Mucosa of descending colon (tissue), 3 donors: Measurements from ENCODE around the gene ERBB2. TPM values are rescaled to one million over a fixed set of nuclear protein-coding genes. Genes with fewer than 3 reads are reported as not detected.

Source experiments
- ATAC-seq: fragments of 200-7000 bp; cut with Tn5 transposase; one replicate; pipeline ENCODE4 v1.9.1; 2020; ENCODE audit warnings: mild to moderate bottlenecking, moderate library complexity
- DNase-seq, 3 donors: peaks; one replicate each; pipeline ENCODE4 v3.0.0-alpha.2; 2020
- H3K36me3 ChIP-seq: fragments of 200-600 bp; one replicate; pipeline ENCODE4 v1.8.0; 2021; ENCODE audit warnings: low read depth, mild to moderate bottlenecking
- H3K4me1 ChIP-seq: fragments of 200-600 bp; one replicate; pipeline ENCODE4 v1.8.0; 2021; ENCODE audit warnings: low read depth, mild to moderate bottlenecking
- H3K4me3 ChIP-seq: fragments of 200-600 bp; one replicate; pipeline ENCODE4 v1.8.0; 2021; ENCODE audit warnings: mild to moderate bottlenecking
- H3K9me3 ChIP-seq: fragments of 200-600 bp; one replicate; pipeline ENCODE4 v1.8.0; 2021; ENCODE audit warnings: mild to moderate bottlenecking
- intact Hi-C, 2 donors: fragments of 100-400 bp; cut with DNase I in 1 of 2; cut with micrococcal nuclease in 1 of 2; formaldehyde crosslinking; loops; one replicate each; pipeline versions ENCODE4 v1.11.0 to v1.11.1; 2022; cut with DNase I, micrococcal nuclease
- long read RNA-seq, 2 donors: library from polyadenylated mRNA; unstranded; transcript quantifications; one replicate each; pipeline ENCODE4 v2.0.0, GENCODE V29; 2019 to 2021
- total RNA-seq, 3 donors: library from RNA; stranded (reverse); fragmentation: NEBNext Ultra II Directional in 2 of 3; extraction: Animal tissue kit (Norgen Biotek cat#: 25700) in 2 of 3; gene quantifications; one replicate each; pipeline versions ENCODE4 v1.2.1 to v1.2.4, GENCODE V29; 2021 to 2023
- TF ChIP-seq, protein P1 (sequence below): fragments of 200-600 bp; IDR thresholded peaks from one replicate; pipeline ENCODE4 v1.8.0; 2022; ENCODE audit warnings: antibody characterized with exemption, mild to moderate bottlenecking
- donor health status: DM: no; HTN: no; CAD: no; lungs with moderate emphysema.
- donor health status: DM: no; HTN: no; CAD: no.
- donor health status: DM: no; HTN: yes; CAD: no.

The ERBB2 gene
- 100 to 1,000 TPM; 104 to 284 (median 161) TPM for total RNA-seq
- long read RNA-seq, donor 1, full-length matches to known transcripts, result 24 of 89 reads
- long read RNA-seq, donor 1, partial matches to known transcripts, result 54 of 89 reads
- long read RNA-seq, donor 1, other reads (novel, unspliced or antisense), result 11 of 89 reads
- long read RNA-seq, donor 2, full-length matches to known transcripts, result 5 of 19 reads
- long read RNA-seq, donor 2, partial matches to known transcripts, result 8 of 19 reads
- long read RNA-seq, donor 2, other reads (novel, unspliced or antisense), result 6 of 19 reads

DNA sequence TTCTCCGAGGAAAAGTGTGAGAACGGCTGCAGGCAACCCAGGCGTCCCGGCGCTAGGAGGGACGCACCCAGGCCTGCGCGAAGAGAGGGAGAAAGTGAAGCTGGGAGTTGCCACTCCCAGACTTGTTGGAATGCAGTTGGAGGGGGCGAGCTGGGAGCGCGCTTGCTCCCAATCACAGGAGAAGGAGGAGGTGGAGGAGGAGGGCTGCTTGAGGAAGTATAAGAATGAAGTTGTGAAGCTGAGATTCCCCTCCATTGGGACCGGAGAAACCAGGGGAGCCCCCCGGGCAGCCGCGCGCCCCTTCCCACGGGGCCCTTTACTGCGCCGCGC, at the start of gene ERBB2:
ERBB2 (plus strand) TSS at position 247 of the 330 bp plus-strand sequence. CDS start 175 bp downstream, outside the sequence.
- intact Hi-C loops, result no loop called here
- peak; percentile 82 for ATAC-seq
- peak; percentile 85 to 87 (median 87) for DNase-seq
- Histone ChIP-seq H3K4me1 (peaks cover 35% of the 10 kb centered on the region), H3K4me3 (peak within 1 kb of the TSS; percentile 92), H3K36me3 (no peaks in the 10 kb centered on the region), H3K9me3 (no peaks in the 10 kb centered on the region)
- TF ChIP-seq, protein P1, sequence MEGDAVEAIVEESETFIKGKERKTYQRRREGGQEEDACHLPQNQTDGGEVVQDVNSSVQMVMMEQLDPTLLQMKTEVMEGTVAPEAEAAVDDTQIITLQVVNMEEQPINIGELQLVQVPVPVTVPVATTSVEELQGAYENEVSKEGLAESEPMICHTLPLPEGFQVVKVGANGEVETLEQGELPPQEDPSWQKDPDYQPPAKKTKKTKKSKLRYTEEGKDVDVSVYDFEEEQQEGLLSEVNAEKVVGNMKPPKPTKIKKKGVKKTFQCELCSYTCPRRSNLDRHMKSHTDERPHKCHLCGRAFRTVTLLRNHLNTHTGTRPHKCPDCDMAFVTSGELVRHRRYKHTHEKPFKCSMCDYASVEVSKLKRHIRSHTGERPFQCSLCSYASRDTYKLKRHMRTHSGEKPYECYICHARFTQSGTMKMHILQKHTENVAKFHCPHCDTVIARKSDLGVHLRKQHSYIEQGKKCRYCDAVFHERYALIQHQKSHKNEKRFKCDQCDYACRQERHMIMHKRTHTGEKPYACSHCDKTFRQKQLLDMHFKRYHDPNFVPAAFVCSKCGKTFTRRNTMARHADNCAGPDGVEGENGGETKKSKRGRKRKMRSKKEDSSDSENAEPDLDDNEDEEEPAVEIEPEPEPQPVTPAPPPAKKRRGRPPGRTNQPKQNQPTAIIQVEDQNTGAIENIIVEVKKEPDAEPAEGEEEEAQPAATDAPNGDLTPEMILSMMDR, result no peak

- TF ChIP-seq, protein P1, result no peak
- ATAC-seq (no peak), DNase-seq (no peak)
- H3K9me3 ChIP-seq, result no peaks in the 10 kb centered on the region
- H3K36me3 ChIP-seq, result no peaks in the 10 kb centered on the region
- H3K4me1 ChIP-seq, result peaks cover 32% of the 10 kb centered on the region
- intact Hi-C loops, result no loop called here
- H3K4me3 ChIP-seq, result no peak overlapping the region
These were observed 49.7 kb upstream of the ERBB2 start for GRCh38 chr17:39650121-39650579.

DNA sequence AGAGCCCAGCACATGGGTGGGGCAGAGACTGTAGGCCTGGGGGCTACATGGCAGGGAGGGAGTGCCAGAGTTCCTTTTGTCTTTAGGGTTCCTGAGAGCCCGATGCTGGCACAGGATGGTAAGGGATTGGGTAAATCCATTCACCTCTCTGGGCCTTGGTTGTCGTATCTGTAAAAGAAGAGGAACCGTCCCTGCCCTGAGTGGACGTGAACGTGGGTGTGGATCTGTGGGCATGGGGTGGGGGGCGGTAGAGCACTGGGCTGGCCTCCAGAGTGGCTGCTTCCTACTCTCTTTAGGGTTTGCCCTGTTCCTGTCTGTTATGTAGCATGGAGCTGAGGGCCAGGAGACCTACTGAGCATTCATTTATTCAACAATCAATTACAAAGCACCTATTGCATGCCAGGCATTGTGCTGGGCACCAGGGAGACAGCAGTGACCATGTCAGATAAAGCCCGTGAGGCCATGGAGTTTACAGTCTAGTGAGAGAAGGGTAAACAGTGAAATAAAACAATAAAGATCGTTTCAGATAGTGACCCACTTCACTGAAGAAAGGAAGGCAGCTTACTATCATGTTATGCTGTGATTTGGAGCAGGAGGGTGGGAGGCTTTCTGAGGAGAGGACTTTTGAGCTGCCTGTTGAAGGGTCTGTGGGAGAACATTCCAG, 47.8 kb upstream of the ERBB2 start:
- H3K4me3 ChIP-seq, result no peak overlapping the region
- DNase-seq (peak in 1 of 3 donors; percentile 37), ATAC-seq (peak; percentile 87)
- H3K4me1 ChIP-seq, result peaks cover 30% of the 10 kb centered on the region
- TF ChIP-seq, protein P1, result no peak
- intact Hi-C loops, result no loop called here
- H3K36me3 ChIP-seq, result no peaks in the 10 kb centered on the region
- no peaks in the 10 kb centered on the region for H3K9me3 ChIP-seq

GRCh38 chr17:39652587-39653315, 47.1 kb upstream of the ERBB2 start:
- Histone ChIP-seq H3K36me3 (no peaks in the 10 kb centered on the region), H3K4me3 (no peak overlapping the region), H3K4me1 (peaks cover 30% of the 10 kb centered on the region), H3K9me3 (no peaks in the 10 kb centered on the region)
- TF ChIP-seq, protein P1, result no peak
- intact Hi-C loops, result no loop called here
- DNase-seq (peak in 1 of 3 donors; percentile 51), ATAC-seq (peak; percentile 59)

GRCh38 chr17:39653316-39653661, 46.6 kb upstream of the ERBB2 start:
- peak; percentile 12 for ATAC-seq
- TF ChIP-seq, protein P1, result no peak
- no peaks in the 10 kb centered on the region for H3K36me3 ChIP-seq
- H3K9me3 ChIP-seq, result no peaks in the 10 kb centered on the region
- intact Hi-C loops, result no loop called here
- peaks cover 30% of the 10 kb centered on the region for H3K4me1 ChIP-seq
- no peak for DNase-seq
- no peak overlapping the region for H3K4me3 ChIP-seq
